DND-41 (cell line): ENCODE results near the gene PLEKHG3.

ENCODE experiments used
- ATAC-seq: fragments of 200-7000 bp; cut with Tn5 transposase; 3 replicates; pipeline ENCODE4 v1.9.1; 2021; ENCODE audit warnings: low read depth; ENCODE audit not compliant: insufficient read depth
- DNase-seq: peaks from one replicate; pipeline ENCODE4 v3.0.0-alpha.2; 2020
- H2AFZ ChIP-seq: 2 replicates; pipeline ENCODE4 v1.6.0; 2012; ENCODE audit warnings: low read depth, low read length
- H3K27ac ChIP-seq: 2 replicates; pipeline ENCODE4 v1.5.1; 2012; ENCODE audit warnings: low read length, inconsistent platforms
- H3K27me3 ChIP-seq: fragments of 200-600 bp; sonication (generic); 2 replicates; pipeline ENCODE4 v1.6.0; 2012; ENCODE audit warnings: low read length, mild to moderate bottlenecking, inconsistent platforms; ENCODE audit not compliant: insufficient read depth, poor library complexity
- H3K36me3 ChIP-seq: 2 replicates; pipeline ENCODE4 v1.5.1; 2012; ENCODE audit warnings: low read length, inconsistent platforms; ENCODE audit not compliant: insufficient read depth
- H3K4me1 ChIP-seq: 2 replicates; pipeline ENCODE4 v1.5.1; 2012; ENCODE audit warnings: mild to moderate bottlenecking, low read length; ENCODE audit not compliant: insufficient read depth
- H3K4me2 ChIP-seq: 2 replicates; pipeline ENCODE4 v1.6.0; 2012; ENCODE audit warnings: mild to moderate bottlenecking, moderate library complexity, low read length, inconsistent platforms; ENCODE audit not compliant: insufficient read depth
- H3K4me3 ChIP-seq, 2 experiments: fragments of 200-600 bp in 1 of 2; shearing (Covaris generic) in 1 of 2; 2 replicates each; pipeline ENCODE4 v1.5.1; 2012 to 2016; ENCODE audit warnings: inconsistent platforms in 2 of 2, low read length in 2 of 2, mild to moderate bottlenecking in 2 of 2, low read depth in 1 of 2, moderate library complexity in 1 of 2
- H3K79me2 ChIP-seq: 2 replicates; pipeline ENCODE4 v1.6.0; 2012; ENCODE audit warnings: low read length, inconsistent platforms; ENCODE audit not compliant: insufficient read depth
- H3K9ac ChIP-seq: 2 replicates; pipeline ENCODE4 v1.6.0; 2012; ENCODE audit warnings: low read depth, mild to moderate bottlenecking, inconsistent platforms, low read length, moderate library complexity
- H3K9me3 ChIP-seq: 2 replicates; pipeline ENCODE4 v1.5.1; 2012; ENCODE audit warnings: low read length, moderate library complexity, mild to moderate bottlenecking, inconsistent platforms; ENCODE audit not compliant: insufficient read depth, severe bottlenecking
- H4K20me1 ChIP-seq: 2 replicates; pipeline ENCODE4 v1.6.0; 2012; ENCODE audit warnings: low read length; ENCODE audit not compliant: insufficient read depth
- CTCF ChIP-seq: IDR thresholded peaks from 2 replicates; pipeline ENCODE4 v1.5.1; 2012; ENCODE audit warnings: borderline replicate concordance, low read length, moderate library complexity, mild to moderate bottlenecking; ENCODE audit not compliant: poor library complexity, severe bottlenecking; ENCODE audit errors: extremely low read depth
- EZH2 ChIP-seq: IDR thresholded peaks from 3 replicates; pipeline ENCODE4 v1.6.1; 2012; ENCODE audit warnings: borderline replicate concordance, low read depth, mild to moderate bottlenecking, moderate library complexity, low read length, inconsistent platforms; ENCODE audit not compliant: severe bottlenecking

The PLEKHG3 gene

GRCh38 chr14:64700894-64701293 lies 3.3 kb upstream of the PLEKHG3 start:
- Histone ChIP-seq H3K9ac (no peak overlapping the region), H3K9me3 (no peaks in the 10 kb centered on the region), H2AFZ (no peak overlapping the region), H3K27ac (no peak overlapping the region), H3K27me3 (peaks cover 56% of the 10 kb centered on the region), H3K4me3 (no peak overlapping the region), H4K20me1 (no peaks in the 10 kb centered on the region), H3K36me3 (no peaks in the 10 kb centered on the region), H3K4me1 (no peaks in the 10 kb centered on the region), H3K4me2 (no peak overlapping the region), H3K79me2 (no peaks in the 10 kb centered on the region)
- DNase-seq, result no peak
- TF ChIP-seq CTCF (no peak), EZH2 (no peak)
- no peak for ATAC-seq

GRCh38 chr14:64701660-64702059 lies 2.6 kb upstream of the PLEKHG3 start:
- Histone ChIP-seq H3K9ac (no peak overlapping the region), H3K4me3 (no peak overlapping the region), H3K27me3 (peaks cover 52% of the 10 kb centered on the region), H3K36me3 (no peaks in the 10 kb centered on the region), H3K9me3 (no peaks in the 10 kb centered on the region), H3K4me2 (no peak overlapping the region), H4K20me1 (no peaks in the 10 kb centered on the region), H3K79me2 (no peaks in the 10 kb centered on the region), H3K27ac (no peak overlapping the region), H2AFZ (no peak overlapping the region), H3K4me1 (no peaks in the 10 kb centered on the region)
- no peak for DNase-seq
- no peak for ATAC-seq
- TF ChIP-seq CTCF (no peak), EZH2 (no peak)

GRCh38 chr14:64702493-64703394 lies 1.5 kb upstream of the PLEKHG3 start:
- Histone ChIP-seq H3K4me1 (no peaks in the 10 kb centered on the region), H3K27ac (no peak overlapping the region), H3K4me3 (no peak overlapping the region), H3K9me3 (no peaks in the 10 kb centered on the region), H3K36me3 (no peaks in the 10 kb centered on the region), H2AFZ (no peak overlapping the region), H3K79me2 (no peaks in the 10 kb centered on the region), H3K9ac (no peak overlapping the region), H4K20me1 (no peaks in the 10 kb centered on the region), H3K4me2 (no peak overlapping the region), H3K27me3 (peaks cover 56% of the 10 kb centered on the region)
- DNase-seq (no peak), ATAC-seq (no peak)
- TF ChIP-seq EZH2 (no peak), CTCF (no peak)
